GM18508 (cell line): ENCODE results near the gene PRPF4.
A peak's percentile ranks its signal among the peaks of the same experiment; 100 is the strongest.
"Not testable (repeated sequence)": the region's sequence is repeated elsewhere in the genome, so short reads cannot be mapped to it uniquely, and the experiment has no call there.

Experiments
- ATAC-seq: cut with Tn5 transposase; IDR thresholded peaks from one replicate; pipeline ENCODE4 v1.9.1; 2021; ENCODE audit warnings: moderate number of reproducible peaks; ENCODE audit not compliant: insufficient read depth, unreplicated experiment

The PRPF4 gene

DNA sequence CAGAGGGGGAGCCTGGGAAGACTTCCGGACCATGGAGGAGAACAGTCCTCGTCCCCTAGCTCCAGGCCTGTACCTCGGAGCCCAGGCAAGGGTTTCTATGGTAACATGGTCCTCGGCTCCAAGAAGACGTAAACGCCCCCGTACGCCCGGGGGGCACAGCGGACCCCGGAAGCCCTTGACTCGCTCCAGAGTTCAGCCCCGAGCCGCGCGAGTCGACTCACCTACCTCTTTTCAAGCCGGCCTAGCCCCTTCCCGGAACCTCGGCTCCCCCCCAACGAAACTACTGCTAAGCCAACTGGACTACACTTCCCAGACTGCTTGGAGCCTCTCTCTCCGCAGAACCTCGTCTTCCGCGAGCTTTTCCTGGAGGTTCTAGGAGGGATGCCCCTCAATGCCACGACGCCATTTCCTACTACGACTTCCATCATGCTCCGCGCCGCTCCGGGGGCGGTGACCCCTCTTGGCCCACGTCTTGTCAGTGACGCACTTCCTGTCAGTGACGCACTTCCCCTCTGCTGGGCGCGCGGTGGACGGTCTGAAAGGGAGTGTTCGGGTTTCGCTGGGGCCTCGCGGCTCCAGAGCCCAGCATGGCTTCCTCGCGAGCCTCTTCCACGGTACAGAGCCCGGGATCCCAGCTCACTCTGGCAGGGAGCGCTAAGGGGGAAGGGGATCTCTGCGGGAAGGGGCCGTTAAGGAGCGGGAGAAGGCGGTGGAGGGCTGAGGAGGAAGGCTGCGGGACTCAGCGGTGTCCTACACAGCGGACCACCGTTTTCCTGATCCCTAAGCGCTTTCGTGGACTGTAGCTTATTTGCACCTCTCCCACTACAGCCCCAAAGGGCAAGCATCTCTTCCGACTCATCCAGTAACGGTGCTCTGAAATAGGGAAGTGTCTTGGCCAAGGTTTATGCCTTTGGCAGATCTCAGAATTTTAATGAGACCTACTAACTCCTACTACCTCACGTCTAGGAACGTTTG, at the start of gene PRPF4, which contains the start of gene CDC26:
Gene PRPF4 (plus strand): TSS at position 502 of the 975 bp plus-strand sequence. CDS start 86 bp downstream, at position 588.
Gene CDC26 (minus strand): TSS at position 416 of the 975 bp plus-strand sequence. CDS start 3,065 bp downstream, outside the sequence.
- peak; percentile 97 for ATAC-seq

DNA sequence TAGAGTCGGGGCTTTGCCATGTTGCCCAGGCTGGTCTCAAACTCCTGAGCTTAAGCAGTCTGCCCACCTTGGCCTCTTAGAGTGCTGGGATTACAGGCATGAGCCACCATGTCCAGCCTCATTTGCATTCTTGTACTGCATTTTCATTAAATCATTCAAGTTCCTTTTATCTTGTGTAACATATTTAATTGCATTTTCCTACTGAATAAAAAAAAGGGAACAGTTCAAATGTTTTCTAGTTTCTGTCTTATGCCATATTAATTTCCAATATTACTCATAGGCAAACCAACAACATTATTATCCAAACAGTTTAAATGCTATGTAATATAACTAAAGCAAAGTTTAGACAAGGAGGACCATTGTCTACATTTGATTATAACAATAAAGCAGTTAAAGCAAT, 48.0 kb upstream of the PRPF4 start:
- no peak for ATAC-seq

DNA sequence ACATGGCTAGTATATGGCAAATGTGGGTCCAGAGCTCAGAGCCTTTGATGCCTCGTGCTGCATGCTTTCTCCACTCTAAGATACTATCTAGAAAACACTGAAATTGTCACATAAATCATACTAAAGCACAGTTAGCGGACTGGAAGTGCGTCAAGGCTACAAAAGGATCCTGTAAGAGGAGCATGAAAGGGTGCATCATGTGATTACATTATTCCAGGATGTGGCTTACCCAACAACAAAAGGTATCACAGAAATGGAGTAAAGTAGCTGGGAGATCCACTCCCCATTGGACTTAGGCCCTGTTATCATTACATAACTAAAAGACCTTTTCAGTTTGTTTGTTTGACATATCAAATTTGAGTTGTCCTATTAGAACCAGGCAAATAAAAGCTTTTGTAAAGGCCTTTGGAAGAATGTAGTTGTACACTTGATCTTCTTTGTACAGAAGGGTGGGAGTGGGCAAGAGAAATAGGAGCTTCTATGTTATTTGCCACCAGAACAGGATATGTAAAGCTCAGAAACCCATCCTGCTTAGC, 47.3 kb upstream of the PRPF4 start:
- ATAC-seq = no peak

DNA sequence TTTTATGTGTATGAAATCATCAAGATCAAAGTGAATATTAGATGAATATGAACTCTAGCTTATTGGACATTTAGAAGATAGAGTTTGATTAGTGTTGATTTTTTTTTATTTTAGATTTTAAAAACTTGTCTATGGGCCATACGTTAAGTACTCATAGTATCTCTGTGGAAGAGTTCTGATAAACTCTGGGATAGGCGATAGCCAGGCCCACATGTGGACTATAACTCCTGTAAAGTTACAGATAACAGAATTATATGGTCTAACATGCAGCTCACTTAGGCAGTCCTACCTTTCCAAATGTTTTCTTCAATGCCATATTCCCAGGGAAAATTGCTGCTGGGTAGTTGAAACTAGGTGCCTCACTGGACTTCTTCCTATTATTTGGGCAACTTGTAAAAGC, 43.8 kb upstream of the PRPF4 start:
- ATAC-seq = no peak

DNA sequence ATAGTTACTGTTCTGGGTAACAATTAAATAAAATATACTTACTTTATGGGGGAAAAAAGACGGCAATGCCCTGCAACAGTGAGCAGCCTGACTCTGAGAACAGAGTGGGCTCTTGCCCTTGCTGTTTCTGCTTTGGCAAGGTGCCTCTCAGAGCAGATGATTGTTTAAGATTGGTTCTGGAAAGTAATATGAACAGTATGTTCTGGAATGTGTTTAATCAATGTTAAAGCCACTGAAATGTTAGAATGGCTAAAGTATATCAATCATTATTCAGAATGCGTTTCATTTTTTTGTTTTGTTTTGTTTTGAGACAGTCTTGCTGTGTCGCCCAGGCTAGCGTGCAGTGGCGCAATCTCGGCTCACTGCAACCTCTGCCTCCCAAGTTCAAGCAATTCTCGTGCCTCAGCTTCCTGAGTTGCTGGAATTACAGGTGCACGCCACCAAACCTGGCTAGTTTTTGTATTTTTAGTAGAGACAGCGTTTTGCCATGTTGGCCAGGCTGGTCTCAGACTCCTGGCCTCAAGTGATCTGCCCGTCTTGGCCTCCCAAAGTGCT, 39.7 kb upstream of the PRPF4 start:
- ATAC-seq = not testable (repeated sequence)

DNA sequence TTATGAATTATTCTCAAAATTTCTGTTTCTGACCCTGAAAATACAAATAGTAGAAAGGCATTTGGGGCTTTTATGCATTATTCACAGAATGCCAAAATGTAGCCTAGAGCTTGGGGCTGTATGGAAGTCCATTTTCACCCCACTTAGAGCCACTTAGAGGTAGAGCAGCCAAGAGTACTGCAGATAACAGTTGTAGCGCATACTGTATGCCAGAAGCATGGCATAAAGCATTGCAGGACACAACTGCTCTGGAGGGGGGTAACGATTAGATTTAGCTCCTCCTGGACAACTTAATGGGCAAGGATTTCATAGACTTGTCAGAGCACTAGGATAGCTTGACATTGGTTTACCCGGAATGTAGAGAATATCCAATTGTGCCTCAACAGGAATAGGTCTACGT, 38.4 kb upstream of the PRPF4 start:
- no peak for ATAC-seq

DNA sequence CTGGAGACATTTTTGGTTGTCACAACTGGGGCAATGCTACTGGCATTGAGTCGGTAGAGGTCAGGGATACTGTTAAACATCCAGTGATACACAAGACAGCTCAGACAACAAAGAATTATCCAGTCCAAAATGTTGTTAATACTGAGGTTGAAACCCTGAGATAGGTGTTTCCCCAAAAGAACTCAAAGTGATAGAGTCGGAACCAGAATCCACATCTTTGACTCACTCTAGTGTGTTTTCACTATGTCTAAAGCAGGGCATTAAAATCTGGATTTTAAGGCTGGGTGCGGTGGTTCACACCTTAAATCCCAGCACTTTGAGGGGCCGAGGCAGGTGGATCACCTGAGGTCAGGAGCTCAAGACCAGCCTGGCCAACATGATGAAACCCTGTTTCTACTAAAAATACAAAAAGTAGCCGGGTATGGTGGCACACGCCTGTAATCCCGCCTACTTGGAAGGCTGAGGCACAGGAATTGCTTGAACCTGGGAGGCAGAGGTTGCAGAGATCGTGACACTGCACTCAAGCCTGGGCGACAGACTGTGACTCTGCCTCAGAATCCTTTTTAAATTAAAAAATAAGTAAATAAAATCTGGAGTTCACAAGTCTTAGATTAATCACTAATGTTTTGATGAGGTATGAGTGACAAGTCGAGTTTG, 37.1 kb upstream of the PRPF4 start:
- ATAC-seq = no peak

DNA sequence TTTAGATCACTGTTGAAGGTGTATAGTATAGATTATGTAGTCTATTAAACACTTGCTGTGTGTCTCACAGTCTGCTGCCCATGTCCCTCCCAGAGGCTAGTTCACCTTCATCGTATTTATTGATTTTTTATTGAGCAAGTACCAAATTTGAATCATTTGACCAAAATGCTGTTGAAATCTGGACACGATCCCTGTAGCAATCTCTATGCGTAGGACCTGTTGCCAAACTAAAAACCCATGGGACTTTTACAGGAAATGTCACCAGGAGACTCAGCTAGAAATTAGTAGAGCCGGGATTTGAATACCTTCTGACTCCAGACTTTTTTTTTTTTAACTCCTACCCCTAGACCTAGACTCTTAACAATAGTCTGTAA, 36.6 kb upstream of the PRPF4 start:
- ATAC-seq = no peak

DNA sequence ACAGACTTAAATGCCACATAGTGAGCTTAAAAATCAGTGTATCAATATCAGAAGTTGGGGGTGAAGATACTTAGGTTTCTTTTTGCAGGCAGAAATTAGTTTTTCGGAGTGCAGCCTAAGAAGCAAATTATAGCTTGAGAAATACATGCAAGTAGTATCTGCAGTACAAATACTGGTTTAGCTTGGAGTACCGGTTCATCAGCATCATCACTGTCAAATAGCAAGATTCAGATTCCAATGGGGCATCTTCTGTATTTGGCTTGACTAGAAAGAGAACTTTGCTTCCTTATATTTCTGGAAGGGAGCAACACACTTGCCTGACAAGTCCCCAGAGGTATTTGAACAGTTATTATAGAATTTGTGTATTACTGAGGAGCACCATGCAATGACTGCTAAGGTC, 34.3 kb upstream of the PRPF4 start:
- ATAC-seq = no peak

DNA sequence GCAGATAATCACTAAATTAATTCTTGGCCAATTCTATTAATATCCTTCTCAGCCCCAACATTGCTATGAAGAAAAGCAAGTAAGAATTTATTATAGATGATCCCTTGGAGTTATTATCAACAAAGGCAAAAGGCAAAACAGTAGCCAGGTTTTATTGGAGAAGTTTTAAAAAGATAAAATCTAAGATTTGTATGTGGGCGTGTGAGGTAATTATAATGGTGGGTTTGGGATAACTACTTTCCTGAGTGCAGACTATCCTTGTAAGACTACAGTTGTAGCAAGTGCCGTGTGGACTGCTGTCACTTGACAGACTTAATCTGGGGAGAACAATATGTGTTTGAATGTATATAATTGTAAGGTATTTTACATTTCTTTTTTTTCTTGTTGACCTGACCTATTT, 30.9 kb upstream of the PRPF4 start:
- ATAC-seq = no peak

DNA sequence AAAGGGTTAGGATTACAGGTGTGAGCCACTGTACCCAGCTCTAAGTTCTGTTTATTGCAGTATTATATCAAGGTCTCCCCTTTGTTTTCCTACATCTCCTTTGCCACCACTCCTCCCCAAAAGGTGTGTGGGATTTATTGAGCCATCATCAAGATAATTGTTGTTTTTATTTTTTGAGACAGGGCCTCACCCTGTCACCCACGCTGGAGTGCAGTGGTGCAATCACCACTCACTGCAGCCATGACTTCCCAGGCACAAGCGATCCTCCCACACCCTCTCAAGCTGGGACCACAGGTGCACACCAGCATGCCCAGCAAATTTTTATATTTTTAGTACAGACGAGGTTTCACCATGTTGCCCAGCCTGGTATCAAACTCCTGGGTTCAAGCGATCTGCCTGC, 29.6 kb upstream of the PRPF4 start:
- ATAC-seq = no peak

DNA sequence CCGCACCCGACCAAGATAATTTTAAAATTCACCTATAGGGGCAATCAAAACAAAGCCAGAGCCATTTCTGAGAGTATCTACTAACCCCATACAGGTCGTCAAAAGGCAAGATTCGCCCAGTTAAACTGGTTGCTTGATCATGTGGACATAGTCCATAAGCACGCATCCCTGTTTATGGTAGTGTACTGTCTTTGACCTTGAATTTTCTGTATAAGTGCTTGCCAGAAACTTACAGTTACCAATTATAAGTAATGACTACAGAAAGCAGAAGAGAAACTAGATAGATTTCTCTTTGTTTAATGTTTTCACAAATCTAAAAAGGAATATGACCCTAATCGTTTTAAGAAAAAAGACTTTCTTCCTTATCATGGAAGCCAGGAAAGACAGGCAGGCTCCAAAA, 28.5 kb upstream of the PRPF4 start:
- ATAC-seq = no peak

DNA sequence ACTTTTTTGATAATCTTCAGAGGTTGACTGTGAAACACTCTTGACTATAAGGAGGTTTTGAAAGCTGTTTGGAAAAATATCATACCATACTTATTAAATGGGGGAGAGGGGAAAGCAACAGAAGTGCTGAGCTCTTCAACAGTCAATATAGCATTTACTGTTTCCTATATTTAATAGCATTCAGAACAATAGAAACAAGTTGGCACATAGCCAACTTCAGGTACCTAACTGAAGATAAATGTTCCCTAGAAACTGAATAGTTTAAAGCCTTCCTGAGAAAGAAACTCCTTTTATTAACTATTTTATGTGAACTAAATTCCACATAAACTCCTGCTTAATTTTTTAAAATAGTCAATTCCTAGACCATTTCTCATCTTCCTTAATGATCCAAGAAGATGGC, 27.8 kb upstream of the PRPF4 start:
- no peak for ATAC-seq

DNA sequence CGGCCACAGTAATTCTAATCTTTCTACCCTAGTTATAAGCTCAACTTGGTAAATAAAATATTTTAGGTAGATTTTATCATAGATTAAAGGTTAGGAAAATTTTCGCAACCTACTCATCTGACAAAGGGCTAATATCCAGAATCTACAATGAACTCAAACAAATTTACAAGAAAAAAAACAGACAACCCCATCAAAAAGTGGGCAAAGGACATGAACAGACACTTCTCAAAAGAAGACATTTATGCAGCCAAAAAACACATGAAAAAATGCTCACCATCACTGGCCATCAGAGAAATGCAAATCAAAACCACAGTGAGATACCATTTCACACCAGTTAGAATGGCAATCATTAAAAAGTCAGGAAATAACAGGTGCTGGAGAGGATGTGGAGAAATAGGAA, 25.8 kb upstream of the PRPF4 start:
- ATAC-seq = not testable (repeated sequence)

DNA sequence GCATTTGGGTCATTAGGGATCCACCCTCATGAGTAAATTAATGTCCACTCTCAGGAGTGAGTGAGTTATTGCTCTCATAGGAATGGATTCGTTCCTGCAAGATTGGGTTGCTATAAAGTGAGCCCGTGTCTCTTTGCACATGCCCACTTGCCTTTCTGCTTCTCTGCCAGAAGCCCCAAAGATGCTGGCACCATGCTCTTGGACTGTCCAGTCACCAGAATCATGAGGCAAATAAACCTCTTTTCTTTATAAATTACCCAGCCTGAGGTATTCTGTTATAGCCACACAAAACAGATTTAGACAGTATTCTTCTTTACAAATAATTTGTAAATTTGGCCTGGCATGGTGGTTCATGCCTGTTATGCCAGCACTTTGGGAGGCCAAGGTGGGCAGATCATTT, 24.7 kb upstream of the PRPF4 start:
- ATAC-seq = no peak

DNA sequence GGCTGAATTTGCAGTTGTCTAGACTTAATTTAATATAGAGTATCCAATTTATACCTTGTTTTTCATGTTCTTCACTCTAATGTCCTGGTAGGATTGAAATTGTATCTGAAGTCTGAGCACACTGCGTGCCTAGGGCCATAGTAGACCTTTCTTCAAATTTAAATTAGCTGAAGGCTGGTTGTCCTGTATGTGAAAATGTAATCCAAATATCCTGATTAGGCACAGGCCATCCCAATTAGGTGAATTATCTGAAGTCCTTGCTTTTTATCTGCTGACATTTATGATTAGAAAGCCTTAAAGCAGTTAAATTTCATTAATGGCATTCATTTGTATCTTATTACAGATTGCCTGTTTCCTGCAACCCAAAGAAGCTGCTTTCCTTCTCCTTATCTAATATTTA, 20.5 kb upstream of the PRPF4 start:
- no peak for ATAC-seq

DNA sequence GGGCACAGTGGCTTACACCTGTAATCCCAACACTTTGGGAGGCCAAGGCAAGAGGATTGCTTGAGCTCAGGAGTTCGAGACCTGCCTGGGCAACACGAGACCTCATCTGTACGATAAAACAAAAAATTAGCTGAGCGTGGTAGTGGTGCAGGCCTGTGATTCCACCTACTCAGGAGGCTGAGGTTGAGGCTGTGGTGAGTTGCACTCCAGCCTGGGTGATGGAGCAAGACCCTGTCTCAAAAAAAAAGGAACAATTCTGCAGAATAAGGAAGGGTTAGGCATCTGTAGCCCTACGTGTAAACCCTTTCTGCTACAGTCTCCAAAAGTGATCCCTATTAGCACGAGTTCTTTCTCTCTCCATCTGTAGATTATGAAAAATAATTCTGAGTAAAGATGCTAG, 20.0 kb upstream of the PRPF4 start:
- ATAC-seq = no peak

DNA sequence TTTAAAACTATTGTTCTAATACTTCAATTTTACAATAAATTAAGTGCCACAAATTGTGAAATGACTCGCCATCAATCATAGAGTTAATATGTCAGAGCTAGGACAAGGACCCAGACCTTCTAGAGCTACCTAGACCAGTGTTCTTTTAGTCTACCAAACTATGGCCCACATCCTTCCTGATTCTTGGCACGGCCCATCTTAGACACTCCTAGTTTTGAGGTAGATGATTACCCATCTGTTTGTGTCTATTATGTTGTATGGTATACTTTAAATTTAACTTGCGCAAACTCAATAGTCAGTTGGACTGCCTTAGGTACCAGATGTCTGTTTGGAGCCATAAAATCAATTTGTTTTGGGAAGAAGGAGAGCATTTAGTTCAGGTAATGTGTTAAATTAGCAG, 17.6 kb upstream of the PRPF4 start:
- ATAC-seq = no peak

DNA sequence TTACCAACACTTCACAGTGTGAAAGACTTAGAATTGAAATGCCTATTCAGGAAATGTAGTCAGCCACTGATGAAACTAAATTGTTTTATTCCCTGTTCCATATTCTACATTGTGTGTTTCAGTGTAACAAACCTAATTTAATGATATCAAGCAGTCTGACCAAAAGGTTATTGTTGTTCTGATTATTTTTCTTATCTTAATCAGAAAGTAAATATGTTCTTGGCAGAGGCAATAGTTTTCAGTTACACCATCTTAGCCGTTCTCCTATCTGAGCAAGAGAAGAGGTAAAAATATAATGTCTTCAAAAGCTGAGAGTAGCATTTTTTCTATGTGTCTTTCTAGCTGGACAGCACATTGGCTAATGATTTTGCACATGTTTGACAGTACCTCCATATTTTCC, 17.2 kb upstream of the PRPF4 start:
- no peak for ATAC-seq

DNA sequence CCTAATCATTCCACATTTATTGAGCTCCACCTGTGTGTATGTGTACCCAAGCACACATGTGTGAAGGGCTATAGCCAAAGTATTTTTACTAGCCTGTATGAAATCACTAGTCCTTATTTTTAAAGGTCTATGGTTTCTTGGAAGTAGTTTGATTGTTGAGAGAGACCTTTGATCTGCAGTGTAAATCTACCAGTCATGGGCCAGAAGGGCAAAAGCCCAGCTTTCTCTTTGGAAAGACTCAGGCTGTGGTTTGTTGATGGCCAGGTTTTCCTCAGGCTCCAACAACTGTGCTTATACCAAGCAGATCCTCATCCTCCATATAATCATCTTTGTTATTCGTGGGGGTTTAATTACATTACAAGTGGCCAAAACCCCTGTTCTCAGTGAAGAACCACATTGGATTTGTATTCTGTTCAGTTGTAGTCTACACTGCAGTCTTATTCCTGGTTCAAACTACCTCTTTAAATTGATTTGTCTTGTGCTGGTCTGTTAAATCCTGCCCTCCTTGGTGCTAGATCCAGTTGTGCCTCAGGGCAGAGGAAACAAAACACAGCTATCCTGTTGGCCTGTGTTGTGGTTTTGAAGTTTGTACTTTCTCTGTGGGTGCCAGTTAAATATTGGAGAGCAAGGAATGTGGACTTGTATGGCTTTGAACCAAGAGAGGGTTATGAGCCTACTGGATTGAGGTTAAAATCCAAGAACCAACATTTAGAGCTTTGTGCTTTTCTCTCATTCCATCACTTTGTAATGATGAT, 13.4 kb upstream of the PRPF4 start:
- ATAC-seq = no peak
